Lung (tissue), 12 donors: ENCODE results near the gene TRIP6. TPM values are rescaled to one million over a fixed set of nuclear protein-coding genes. Genes with fewer than 3 reads are reported as not detected.

Source experiments
- ATAC-seq: fragments of 200-7000 bp; cut with Tn5 transposase; one replicate; pipeline ENCODE4 v1.9.1; 2020; ENCODE audit warnings: moderate number of reproducible peaks; ENCODE audit not compliant: insufficient read depth, low FRiP score
- DNase-seq, 3 donors: peaks; one replicate each; pipeline ENCODE4 v3.0.0-alpha.2; 2013 to 2017
- H3K27ac ChIP-seq, 2 donors: one replicate each; pipeline ENCODE4 v1.5.1; 2013; ENCODE audit warnings: mild to moderate bottlenecking in 2 of 2, moderate library complexity in 2 of 2, control low read depth in 1 of 2, inconsistent platforms in 1 of 2, low read depth in 1 of 2, low read length in 1 of 2
- H3K27me3 ChIP-seq, 3 donors: one replicate each; pipeline ENCODE4 v1.5.1; 2013; ENCODE audit warnings: low read length in 2 of 3; ENCODE audit not compliant: control insufficient read depth in 3 of 3, insufficient read depth in 3 of 3
- H3K36me3 ChIP-seq, 4 donors: one replicate each; pipeline ENCODE4 v1.5.1; 2013; ENCODE audit warnings: low read length in 4 of 4, mild to moderate bottlenecking in 1 of 4, moderate library complexity in 1 of 4; ENCODE audit not compliant: control insufficient read depth in 4 of 4, insufficient read depth in 4 of 4
- H3K4me1 ChIP-seq, 5 donors: one replicate each; pipeline ENCODE4 v1.5.1; 2013; ENCODE audit warnings: low read length in 5 of 5, mild to moderate bottlenecking in 2 of 5, moderate library complexity in 1 of 5; ENCODE audit not compliant: control insufficient read depth in 5 of 5, insufficient read depth in 5 of 5
- H3K4me3 ChIP-seq: one replicate; pipeline ENCODE4 v1.5.1; 2013; ENCODE audit warnings: mild to moderate bottlenecking, control low read depth, moderate library complexity
- H3K9ac ChIP-seq, 2 donors: one replicate each; pipeline ENCODE4 v1.5.1; 2013; ENCODE audit warnings: low read length in 2 of 2, control low read depth in 1 of 2; ENCODE audit not compliant: insufficient read depth in 1 of 2
- H3K9me3 ChIP-seq, 4 donors: one replicate each; pipeline ENCODE4 v1.5.1; 2013; ENCODE audit warnings: low read length in 3 of 4, mild to moderate bottlenecking in 1 of 4, moderate library complexity in 1 of 4; ENCODE audit not compliant: control insufficient read depth in 4 of 4, insufficient read depth in 3 of 4
- CTCF ChIP-seq: IDR thresholded peaks from 2 replicates; pipeline ENCODE4 v1.5.1; 2012; ENCODE audit warnings: mild to moderate bottlenecking; ENCODE audit errors: control extremely low read depth, extremely low read depth
- WGBS, 2 donors: extraction: QIAGEN DNeasy Blood & Tissue Kit; methylation state at CpG; one replicate each; pipeline ENCODE4 v1.1.7; 2013; 5-methylcytosine and 5-hydroxymethylcytosine counted together
- polyA plus RNA-seq, 2 donors: library from polyadenylated mRNA; stranded (reverse); fragments of 200-250 nt; gene quantifications; one replicate each; pipeline ENCODE4 v1.2.1, GENCODE V29; 2013
- total RNA-seq, 2 donors: library from RNA; depleted of rRNA in 1 of 2; stranded (reverse); fragments of >200 nt in 1 of 2; gene quantifications; one replicate each; pipeline ENCODE4 v1.2.1, GENCODE V29; 2014 to 2021
- donor health status: control.
- donor health status: control.
- donor health status: Bipolar disorder and iron deficiency.
- donor health status: healthy.
- donor health status: DM: yes; HTN: yes; CAD: no.

TRIP6 gene
- total and polyA plus RNA-seq, 4 donors = 41.4 to 81.8 (median 52.3) TPM

- no peak for DNase-seq
- Histone ChIP-seq H3K36me3 (peaks cover 0 to 25% (median 4%) of the 10 kb centered on the region in 4 donors), H3K9ac (no peak overlapping the region), H3K27ac (peak overlapping the region in 1 of 2 donors; percentile 72), H3K4me3 (no peak overlapping the region), H3K9me3 (no peaks in the 10 kb centered on the region), H3K27me3 (no peaks in the 10 kb centered on the region), H3K4me1 (peaks cover 0 to 19% (median 7%) of the 10 kb centered on the region in 5 donors)
- WGBS, 2 donors = 54 to 62% methylated on average over 17 of the region's 17 CpGs
- TF ChIP-seq CTCF = no peak
- ATAC-seq = peak; percentile 1
These were observed 1.7 kb upstream of the TRIP6 start for GRCh38 chr7:100865372-100865911.

- Histone ChIP-seq H3K4me3 (peak overlapping the region; percentile 25), H3K27me3 (no peaks in the 10 kb centered on the region), H3K27ac (peak overlapping the region in 1 of 2 donors; percentile 72), H3K9ac (peak overlapping the region in 1 of 2 donors; percentile 86), H3K36me3 (peaks cover 0 to 22% (median 7%) of the 10 kb centered on the region in 4 donors), H3K4me1 (peaks cover 0 to 19% (median 7%) of the 10 kb centered on the region in 5 donors), H3K9me3 (no peaks in the 10 kb centered on the region)
- TF ChIP-seq CTCF = no peak
- DNase-seq (peak in 1 of 3 donors; percentile 27), ATAC-seq (peak; percentile 43)
- 29% methylated on average over 37 to 46 of the region's 46 CpGs for WGBS, 2 donors
These were observed 1.1 kb upstream of the TRIP6 start for GRCh38 chr7:100865938-100866728.

GRCh38 chr7:100866729-100867039, 503 bp upstream of the TRIP6 start:
- no peak for DNase-seq
- Histone ChIP-seq H3K4me3 (peak overlapping the region; percentile 25), H3K27ac (peak overlapping the region; percentile 72 to 78), H3K36me3 (peaks cover 0 to 19% (median 10%) of the 10 kb centered on the region in 4 donors), H3K27me3 (no peaks in the 10 kb centered on the region), H3K4me1 (peaks cover 0 to 19% (median 7%) of the 10 kb centered on the region in 5 donors), H3K9me3 (no peaks in the 10 kb centered on the region), H3K9ac (peak overlapping the region; percentile 70 to 86)
- TF ChIP-seq CTCF = no peak
- WGBS, 2 donors = 44 to 64% methylated on average over 5 of the region's 5 CpGs
- no peak for ATAC-seq
